K562 (cell line): ENCODE data around the gene TMEM128. TPM values are rescaled to one million over a fixed set of nuclear protein-coding genes. Genes with fewer than 3 reads are reported as not detected.

Source experiments
- ZBTB40 ChIP-seq, 2 experiments: fragments of 450-650 bp in 1 of 2; sonication (generic) in 1 of 2; formaldehyde crosslinking in 1 of 2; IDR thresholded peaks; 2 replicates each; pipeline versions ENCODE4 v1.7.1 to v1.9.0; 2016 to 2022; ENCODE audit warnings: inconsistent platforms in 1 of 2, mild to moderate bottlenecking in 1 of 2, missing genetic modification reagents in 1 of 2
- polyA plus RNA-seq, 8 experiments: library from polyadenylated mRNA; depleted of rRNA in 4 of 8; stranded (reverse) in 5 of 8; unstranded in 3 of 8; fragments of >200 nt; fragmentation: Nextera tagmentation in 2 of 8; fragmentation: Illumina TruSeq in 1 of 8; extraction: Ambion mirVana in 2 of 8; extraction: Trizol in 1 of 8; gene quantifications; 2 replicates each; pipeline versions ENCODE4 v1.2.1 to v1.2.3, GENCODE V29; 2011 to 2014; ENCODE audit warnings: inconsistent platforms in 1 of 8, missing spikeins in 1 of 8
- total RNA-seq, 7 experiments: library from RNA; depleted of rRNA in 6 of 7; stranded (reverse); fragments of >200 nt in 6 of 7; fragmentation: Illumina TruSeq in 2 of 7; extraction: Trizol in 2 of 7; gene quantifications; 2 replicates each; pipeline versions ENCODE4 v1.2.1 to v1.2.3, GENCODE V29; 2011 to 2021; ENCODE audit warnings: low replicate concordance in 1 of 7

TMEM128 gene
- total and polyA plus RNA-seq, 9 of the 15 experiments (the other 6 are each of a cell fraction or from before 2014, with no cell fraction given), result 9.1 to 40.0 (median 14.3) TPM

- TF ChIP-seq ZBTB40 (IDR thresholded peaks at IDR 0.05), result no peak
- TF ChIP-seq ZBTB40 (CRISPR knock-in tag; IDR thresholded peaks at IDR 0.05), result no peak
Measured at GRCh38 chr4:4293279-4293678, 45.3 kb upstream of the TMEM128 start (continued).
